Astrocyte (in vitro differentiated cells and primary cell): ENCODE data around the gene HADHB.
"Not testable (repeated sequence)": the region's sequence is repeated elsewhere in the genome, so short reads cannot be mapped to it uniquely, and the experiment has no call there.

ENCODE experiments used
- CTCF ChIP-seq: IDR thresholded peaks from 2 replicates; pipeline ENCODE4 v1.5.1; 2011; ENCODE audit warnings: low read depth, mild to moderate bottlenecking, inconsistent platforms, low read length, moderate library complexity; ENCODE audit not compliant: insufficient read depth
- EZH2 ChIP-seq: IDR thresholded peaks from 2 replicates; pipeline ENCODE4 v1.6.1; 2012; ENCODE audit warnings: mild to moderate bottlenecking, low read length, inconsistent platforms; ENCODE audit not compliant: insufficient read depth

GRCh38 chr2:26268670-26269385 lies 24.1 kb downstream of the HADHB start:
- TF ChIP-seq EZH2, CTCF: not testable (repeated sequence)
